Neural progenitor cell (in vitro differentiated cells): ENCODE data around the gene RAI14. TPM values are rescaled to one million over a fixed set of nuclear protein-coding genes. Genes with fewer than 3 reads are reported as not detected.

Experiments used
- DNase-seq: peaks from one replicate; pipeline ENCODE4 v3.0.0-alpha.2; 2016; ENCODE audit warnings: low spot score
- H2AFZ ChIP-seq: fragments of 200-600 bp; sonication (generic); replicated peaks from 2 replicates; pipeline ENCODE4 v1.6.1; 2016; ENCODE audit warnings: antibody characterized with exemption
- H3F3A ChIP-seq: fragments of 200-600 bp; sonication (generic); 2 replicates; pipeline ENCODE4 v1.6.1; 2016; ENCODE audit warnings: antibody characterized with exemption, low read depth
- H3K27ac ChIP-seq: fragments of 200-600 bp; sonication (generic); 2 replicates; pipeline ENCODE4 v1.5.1; 2016; ENCODE audit warnings: mild to moderate bottlenecking
- H3K27me3 ChIP-seq: fragments of 200-600 bp; sonication (generic); 2 replicates; pipeline ENCODE4 v1.6.1; 2016; ENCODE audit warnings: mild to moderate bottlenecking, moderate library complexity
- H3K36me3 ChIP-seq: fragments of 200-600 bp; sonication (generic); 2 replicates; pipeline ENCODE4 v1.5.1; 2016
- H3K4me1 ChIP-seq: fragments of 200-600 bp; sonication (generic); 2 replicates; pipeline ENCODE4 v1.6.1; 2016; ENCODE audit warnings: mixed run types
- H3K4me2 ChIP-seq: fragments of 200-600 bp; sonication (generic); 2 replicates; pipeline ENCODE4 v1.6.1; 2016
- H3K4me3 ChIP-seq: fragments of 200-600 bp; sonication (generic); 2 replicates; pipeline ENCODE4 v1.5.1; 2016
- H3K79me2 ChIP-seq: fragments of 200-600 bp; sonication (generic); 2 replicates; pipeline ENCODE4 v1.6.1; 2016; ENCODE audit warnings: low read depth
- H3K9ac ChIP-seq: fragments of 200-600 bp; sonication (generic); 2 replicates; pipeline ENCODE4 v1.6.1; 2016
- H3K9me3 ChIP-seq: fragments of 200-600 bp; sonication (generic); 2 replicates; pipeline ENCODE4 v1.5.1; 2016; ENCODE audit warnings: low read depth
- H4K20me1 ChIP-seq: fragments of 200-600 bp; sonication (generic); 2 replicates; pipeline ENCODE4 v1.6.1; 2016; ENCODE audit warnings: low read depth
- H3K27ac Mint-ChIP-seq: 3 replicates; pipeline ENCODE4 v1.8.0; 2021; ENCODE audit warnings: mixed read lengths
- H3K27me3 Mint-ChIP-seq: 2 replicates; pipeline ENCODE4 v1.8.0; 2022; ENCODE audit warnings: low read depth, mild to moderate bottlenecking, inconsistent platforms, moderate library complexity, mixed read lengths; ENCODE audit not compliant: insufficient read depth
- H3K36me3 Mint-ChIP-seq: 3 replicates; pipeline ENCODE4 v1.8.0; 2021; ENCODE audit warnings: mixed read lengths
- H3K4me1 Mint-ChIP-seq: 3 replicates; pipeline ENCODE4 v1.8.0; 2021; ENCODE audit warnings: mixed read lengths
- H3K4me3 Mint-ChIP-seq: 3 replicates; pipeline ENCODE4 v1.8.0; 2021; ENCODE audit warnings: mild to moderate bottlenecking, moderate library complexity, mixed read lengths
- H3K9me3 Mint-ChIP-seq: 3 replicates; pipeline ENCODE4 v1.8.0; 2020; ENCODE audit warnings: mixed read lengths
- EZH2 ChIP-seq: fragments of 200-600 bp; sonication (generic); IDR thresholded peaks from 2 replicates; pipeline ENCODE4 v1.6.1; 2017; ENCODE audit warnings: antibody characterized with exemption, mild to moderate bottlenecking, moderate library complexity
- EZH2phosphoT487 ChIP-seq: fragments of 200-600 bp; sonication (generic); IDR thresholded peaks from 2 replicates; pipeline ENCODE4 v1.6.1; 2017; ENCODE audit warnings: antibody characterized with exemption
- total RNA-seq: library from RNA; depleted of rRNA; stranded (reverse); fragments of >200 nt; gene quantifications from 2 replicates; pipeline ENCODE4 v1.2.3, GENCODE V29; 2015; ENCODE audit warnings: low replicate concordance
- TF ChIP-seq, protein P1 (sequence below): fragments of 200-600 bp; sonication (generic); IDR thresholded peaks from 2 replicates; pipeline ENCODE4 v1.5.1; 2017; ENCODE audit warnings: antibody characterized with exemption, mild to moderate bottlenecking

Gene RAI14
- total RNA-seq, 1 donor from 2014 or later = 54.6 TPM

DNA sequence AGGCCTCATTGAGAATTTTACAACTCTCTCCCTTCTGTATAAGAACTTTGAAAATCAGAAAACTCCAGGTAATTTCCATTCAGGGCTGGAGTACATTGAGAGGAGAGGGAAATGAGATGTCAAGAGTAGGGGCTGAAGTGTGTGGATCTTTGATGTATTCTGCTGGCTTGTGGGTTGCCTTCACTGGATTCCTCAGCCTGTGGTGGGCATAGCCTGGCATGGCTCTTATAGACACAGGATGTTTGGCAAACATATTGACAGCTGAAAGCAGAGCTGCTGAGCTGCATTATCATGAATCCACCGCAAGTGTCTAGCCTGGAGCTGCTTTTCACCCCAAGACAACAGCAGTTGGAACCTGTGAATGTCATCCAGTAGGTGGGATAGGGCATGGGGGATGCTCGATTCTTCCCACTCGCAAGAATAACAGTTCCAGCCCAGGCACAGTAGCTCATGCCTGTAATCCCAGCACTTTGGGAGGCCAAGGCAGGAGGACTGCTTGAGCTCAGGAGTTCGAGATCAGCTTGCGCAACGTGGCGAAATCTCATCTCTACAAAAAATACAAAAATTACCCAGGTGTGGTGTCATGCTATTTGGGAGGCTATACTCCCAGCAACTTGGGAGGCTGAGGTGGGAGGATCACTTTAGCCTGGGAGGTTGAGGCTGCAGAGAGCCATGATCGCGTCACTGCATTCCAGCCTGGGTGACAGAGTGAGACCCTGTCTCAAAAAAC lies 146.9 kb downstream of the RAI14 start:
- no peak overlapping the region for H3K27ac ChIP-seq
- no peaks in the 10 kb centered on the region for H3K79me2 ChIP-seq
- H3K4me1 ChIP-seq = peaks cover 6% of the 10 kb centered on the region
- H2AFZ ChIP-seq = no peak overlapping the region
- Mint-ChIP-seq H3K4me1 (peaks cover 2% of the 10 kb centered on the region), H3K9me3 (no peaks in the 10 kb centered on the region), H3K36me3 (peaks cover 36% of the 10 kb centered on the region), H3K27ac (no peak overlapping the region), H3K4me3 (no peak overlapping the region), H3K27me3 (no peaks in the 10 kb centered on the region)
- H3F3A ChIP-seq = no peaks in the 10 kb centered on the region
- H3K27me3 ChIP-seq = no peaks in the 10 kb centered on the region
- no peaks in the 10 kb centered on the region for H4K20me1 ChIP-seq
- H3K36me3 ChIP-seq = no peaks in the 10 kb centered on the region
- TF ChIP-seq EZH2phosphoT487 (no peak), EZH2 (no peak)
- TF ChIP-seq, protein P1, sequence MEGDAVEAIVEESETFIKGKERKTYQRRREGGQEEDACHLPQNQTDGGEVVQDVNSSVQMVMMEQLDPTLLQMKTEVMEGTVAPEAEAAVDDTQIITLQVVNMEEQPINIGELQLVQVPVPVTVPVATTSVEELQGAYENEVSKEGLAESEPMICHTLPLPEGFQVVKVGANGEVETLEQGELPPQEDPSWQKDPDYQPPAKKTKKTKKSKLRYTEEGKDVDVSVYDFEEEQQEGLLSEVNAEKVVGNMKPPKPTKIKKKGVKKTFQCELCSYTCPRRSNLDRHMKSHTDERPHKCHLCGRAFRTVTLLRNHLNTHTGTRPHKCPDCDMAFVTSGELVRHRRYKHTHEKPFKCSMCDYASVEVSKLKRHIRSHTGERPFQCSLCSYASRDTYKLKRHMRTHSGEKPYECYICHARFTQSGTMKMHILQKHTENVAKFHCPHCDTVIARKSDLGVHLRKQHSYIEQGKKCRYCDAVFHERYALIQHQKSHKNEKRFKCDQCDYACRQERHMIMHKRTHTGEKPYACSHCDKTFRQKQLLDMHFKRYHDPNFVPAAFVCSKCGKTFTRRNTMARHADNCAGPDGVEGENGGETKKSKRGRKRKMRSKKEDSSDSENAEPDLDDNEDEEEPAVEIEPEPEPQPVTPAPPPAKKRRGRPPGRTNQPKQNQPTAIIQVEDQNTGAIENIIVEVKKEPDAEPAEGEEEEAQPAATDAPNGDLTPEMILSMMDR = no peak
- H3K4me3 ChIP-seq = no peak overlapping the region
- no peak for DNase-seq
- no peaks in the 10 kb centered on the region for H3K9me3 ChIP-seq
- no peak overlapping the region for H3K9ac ChIP-seq
- no peak overlapping the region for H3K4me2 ChIP-seq

DNA sequence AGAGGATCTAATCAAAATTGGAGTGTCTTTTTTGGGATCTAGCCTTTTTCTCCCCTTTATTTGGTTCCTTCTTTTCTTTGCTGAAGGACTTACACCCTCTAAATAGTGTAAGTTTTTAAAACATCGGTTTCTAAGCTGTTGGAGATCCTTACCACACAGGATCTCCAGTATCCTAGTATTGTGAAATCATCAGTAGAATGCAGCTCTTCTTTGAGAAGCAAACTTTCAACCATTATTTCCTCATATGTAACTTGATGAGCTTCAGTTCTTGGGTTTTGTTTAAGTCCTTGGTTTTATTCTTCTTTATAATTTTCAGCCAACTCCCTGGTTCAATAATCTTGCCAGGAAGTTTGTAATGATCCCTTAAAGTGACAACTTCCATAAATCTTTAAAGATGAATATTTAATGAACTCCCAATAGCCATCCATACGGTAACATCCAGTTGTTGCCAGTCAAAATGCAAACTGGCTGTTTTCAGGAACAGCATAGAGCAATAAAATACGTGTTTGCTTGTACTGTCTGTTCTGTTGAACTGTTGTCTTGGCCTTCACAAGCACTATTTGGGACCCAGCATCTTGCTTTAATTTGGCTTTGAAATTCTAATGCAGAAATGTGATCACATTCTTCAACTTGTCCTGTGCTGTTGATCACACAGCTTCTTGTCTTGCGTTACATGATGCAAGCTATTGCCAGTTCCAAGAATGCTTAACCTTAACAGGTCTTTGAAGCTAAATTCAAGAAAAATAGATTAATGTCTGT lies 148.0 kb downstream of the RAI14 start:
- Histone ChIP-seq H3K9me3 (no peaks in the 10 kb centered on the region), H4K20me1 (no peaks in the 10 kb centered on the region), H3K27me3 (no peaks in the 10 kb centered on the region), H2AFZ (no peak overlapping the region), H3K4me3 (no peak overlapping the region), H3F3A (no peaks in the 10 kb centered on the region), H3K27ac (no peak overlapping the region), H3K9ac (no peak overlapping the region), H3K4me1 (peaks cover 6% of the 10 kb centered on the region), H3K4me2 (no peak overlapping the region), H3K79me2 (no peaks in the 10 kb centered on the region), H3K36me3 (no peaks in the 10 kb centered on the region)
- Mint-ChIP-seq H3K36me3 (peaks cover 32% of the 10 kb centered on the region), H3K9me3 (no peaks in the 10 kb centered on the region), H3K4me3 (no peak overlapping the region), H3K27me3 (no peaks in the 10 kb centered on the region), H3K4me1 (peaks cover 2% of the 10 kb centered on the region), H3K27ac (no peak overlapping the region)
- TF ChIP-seq, protein P1 = no peak
- no peak for TF ChIP-seq EZH2phosphoT487
- no peak for TF ChIP-seq EZH2
- no peak for DNase-seq

DNA sequence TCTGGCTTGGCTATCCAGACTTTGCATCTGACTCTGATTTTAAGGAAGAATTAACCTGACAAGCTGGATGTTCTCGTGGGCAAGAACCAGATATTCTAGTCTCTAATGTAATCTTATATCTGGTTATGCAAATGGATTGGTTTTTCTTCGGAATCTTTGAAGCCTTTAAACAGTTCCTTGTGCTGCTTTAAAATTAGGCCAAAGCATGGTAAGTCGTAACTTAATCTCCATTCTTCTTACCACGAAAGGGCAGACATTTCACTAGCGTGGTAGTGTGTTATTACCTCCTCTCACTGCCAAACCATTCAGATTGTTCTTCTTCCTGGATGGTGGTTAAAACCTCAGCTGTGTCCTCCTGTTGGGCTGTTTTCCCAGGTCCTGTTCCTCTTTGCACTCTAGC lies 148.8 kb downstream of the RAI14 start:
- H3K9ac ChIP-seq = no peak overlapping the region
- no peak overlapping the region for H3K27ac Mint-ChIP-seq
- H3K4me1 Mint-ChIP-seq = peaks cover 2% of the 10 kb centered on the region
- H3K27me3 ChIP-seq = no peaks in the 10 kb centered on the region
- H3K36me3 Mint-ChIP-seq = peaks cover 29% of the 10 kb centered on the region
- no peak for TF ChIP-seq EZH2phosphoT487
- no peak for TF ChIP-seq EZH2
- TF ChIP-seq, protein P1 = no peak
- no peaks in the 10 kb centered on the region for H3K79me2 ChIP-seq
- H3K4me3 Mint-ChIP-seq = no peak overlapping the region
- no peak overlapping the region for H3K4me3 ChIP-seq
- no peak overlapping the region for H3K4me2 ChIP-seq
- H3K9me3 Mint-ChIP-seq = no peaks in the 10 kb centered on the region
- no peak overlapping the region for H2AFZ ChIP-seq
- H3K36me3 ChIP-seq = no peaks in the 10 kb centered on the region
- H3K27ac ChIP-seq = no peak overlapping the region
- H4K20me1 ChIP-seq = no peaks in the 10 kb centered on the region
- DNase-seq = no peak
- no peaks in the 10 kb centered on the region for H3K9me3 ChIP-seq
- peaks cover 6% of the 10 kb centered on the region for H3K4me1 ChIP-seq
- no peaks in the 10 kb centered on the region for H3F3A ChIP-seq
- no peaks in the 10 kb centered on the region for H3K27me3 Mint-ChIP-seq
